ENCODE results near the gene FARS2. TPM values are rescaled to one million over a fixed set of nuclear protein-coding genes. Genes with fewer than 3 reads are reported as not detected.
"Not testable (repeated sequence)": the region's sequence is repeated elsewhere in the genome, so short reads cannot be mapped to it uniquely, and the experiment has no call there.

The FARS2 gene
- total RNA-seq, 1 experiment from 2014 or later, result 13.8 TPM

GRCh38 chr6:5564746-5565145 lies 303.4 kb downstream of the FARS2 start:
- DNase-seq (ENCODE audit: low read depth, low spot score); H3K27me3 ChIP-seq (ENCODE audit: insufficient read depth, low read length); intact Hi-C loops (cut with micrococcal nuclease); H3K9me2 ChIP-seq (ENCODE audit: insufficient read depth); H3K36me3 ChIP-seq (ENCODE audit: control insufficient read depth in 1 of 2, insufficient read depth in 2 of 2, low read length in 2 of 2); H3K4me3 ChIP-seq (replicated peaks in 1 of 2; ENCODE audit: low read depth in 1 of 2, low read length in 2 of 2); ATAC-seq; H3K9me3 ChIP-seq (ENCODE audit: control insufficient read depth in 1 of 2, insufficient read depth in 1 of 2, low read depth in 1 of 2, low read length in 2 of 2); H3K9ac ChIP-seq (ENCODE audit: low read length); H3K79me2 ChIP-seq (ENCODE audit: insufficient read depth, low read length); RAD21 ChIA-PET (ENCODE audit: low non-redundant PET in 1 of 2, low total read pairs in 2 of 2, uncharacterized antibody in 2 of 2, unreplicated experiment in 2 of 2); CTCF ChIA-PET; H2AFZ ChIP-seq (ENCODE audit: low read depth, low read length, poor library complexity, severe bottlenecking); H3K27ac ChIP-seq (ENCODE audit: low read depth, low read length); BruUV-seq (replicated peaks); POLR2A ChIA-PET; H4K20me1 ChIP-seq (ENCODE audit: insufficient read depth); H3K4me1 ChIP-seq (ENCODE audit: control insufficient read depth in 1 of 2, insufficient read depth in 2 of 2, low read length in 2 of 2): not testable (repeated sequence)
- peak overlapping the region; percentile 35; the same call in 1 of the 2 replicates for H3K4me2 ChIP-seq (ENCODE audit: low read length)

- Histone ChIP-seq H3K27me3 (ENCODE audit: insufficient read depth, low read length) (no peaks in the 10 kb centered on the region), H3K9ac (ENCODE audit: low read length) (no peak overlapping the region), H3K4me2 (ENCODE audit: low read length) (no peak overlapping the region), H3K9me2 (ENCODE audit: insufficient read depth) (no peaks in the 10 kb centered on the region), H3K9me3 (ENCODE audit: control insufficient read depth in 1 of 2, insufficient read depth in 1 of 2, low read depth in 1 of 2, low read length in 2 of 2) (no peaks in the 10 kb centered on the region), H3K4me3 (replicated peaks in 1 of 2; ENCODE audit: low read depth in 1 of 2, low read length in 2 of 2) (no peak overlapping the region), H3K27ac (ENCODE audit: low read depth, low read length) (no peak overlapping the region), H4K20me1 (ENCODE audit: insufficient read depth) (no peaks in the 10 kb centered on the region), H3K79me2 (ENCODE audit: insufficient read depth, low read length) (no peaks in the 10 kb centered on the region), H3K36me3 (ENCODE audit: control insufficient read depth in 1 of 2, insufficient read depth in 2 of 2, low read length in 2 of 2) (no peaks in the 10 kb centered on the region), H3K4me1 (ENCODE audit: control insufficient read depth in 1 of 2, insufficient read depth in 2 of 2, low read length in 2 of 2) (peaks cover 0 to 9% of the 10 kb centered on the region in 2 experiments; a peak in 1 of 4 replicates), H2AFZ (ENCODE audit: low read depth, low read length, poor library complexity, severe bottlenecking) (no peak overlapping the region)
- DNase-seq (ENCODE audit: low read depth, low spot score) (no peak), ATAC-seq (no peak)
- ChIA-PET POLR2A (no interaction called here), RAD21 (ENCODE audit: low non-redundant PET in 1 of 2, low total read pairs in 2 of 2, uncharacterized antibody in 2 of 2, unreplicated experiment in 2 of 2) (no interaction called here), CTCF (no interaction called here)
- intact Hi-C loops (cut with micrococcal nuclease), result no loop called here
- TF ChIP-seq REST (IDR thresholded peaks at IDR 0.05; ENCODE audit: low read depth) (no peak), ATF3 (IDR thresholded peaks at IDR 0.05) (no peak), SIN3A (IDR thresholded peaks at IDR 0.05; ENCODE audit: low read depth) (no peak), FOSL1 (IDR thresholded peaks at IDR 0.05; ENCODE audit: low read depth) (no peak), POLR2A (IDR thresholded peaks at IDR 0.05; ENCODE audit: borderline replicate concordance, extremely low read depth, insufficient read depth, insufficient read length) (no peak), EGR1 (IDR thresholded peaks at IDR 0.05; ENCODE audit: low read depth) (no peak), MAX (IDR thresholded peaks at IDR 0.05) (no peak), ZFX (IDR thresholded peaks at IDR 0.05) (no peak), SRF (IDR thresholded peaks at IDR 0.05; ENCODE audit: low read depth) (no peak), EZH2 (IDR thresholded peaks at IDR 0.05) (no peak), RAD21 (IDR thresholded peaks at IDR 0.05; ENCODE audit: low read depth) (no peak), ELF1 (IDR thresholded peaks at IDR 0.05; ENCODE audit: borderline replicate concordance, low read depth) (no peak), CBX3 (IDR thresholded peaks at IDR 0.05; ENCODE audit: low read depth) (no peak), YY1 (IDR thresholded peaks at IDR 0.05; ENCODE audit: extremely low read depth, insufficient replicate concordance, low read depth, low read length) (no peak)
- no TSS peak for BruUV-seq (replicated peaks)
These were observed 304.7 kb downstream of the FARS2 start for GRCh38 chr6:5565971-5566370.

All from HCT116 (cell line).